H1 (cell line): ENCODE measurements around the gene LOXHD1. TPM values are rescaled to one million over a fixed set of nuclear protein-coding genes. Genes with fewer than 3 reads are reported as not detected.
A peak's percentile ranks its signal among the peaks of the same experiment; 100 is the strongest.

Experiments used
- CTCF ChIA-PET: fragments of 300-600 bp; sonication (Branson Sonifier 250); formaldehyde crosslinking; loops from one replicate; lab custom pipeline; 2021; ENCODE audit not compliant: partially characterized antibody; lab: Charles Lee
- POLR2A ChIA-PET: fragments of 300-600 bp; sonication (Branson Sonifier 250); formaldehyde crosslinking; loops from one replicate; lab custom pipeline; 2021; ENCODE audit warnings: inconsistent platforms; ENCODE audit not compliant: partially characterized antibody; lab: Charles Lee
- DNase-seq, 2 experiments: peaks; one replicate each; pipeline versions ENCODE4 v3.0.0 to v3.0.0-alpha.2; 2010 to 2022; ENCODE audit warnings: low spot score in 2 of 2, low read depth in 1 of 2, mixed read lengths in 1 of 2
- FAIRE-seq: peaks from 2 replicates; lab custom pipeline; 2011; peaks lifted over from hg19 to GRCh38; lab: Jason Lieb, UNC
- H2AFZ ChIP-seq: 2 replicates; pipeline ENCODE4 v1.8.1; 2012; ENCODE audit warnings: low read length, inconsistent platforms
- H2AK5ac ChIP-seq: 2 replicates; pipeline ENCODE4 v1.6.1; 2013; ENCODE audit warnings: low read depth, low read length
- H2BK120ac ChIP-seq: replicated peaks from 2 replicates; pipeline ENCODE3; 2013; ENCODE audit warnings: low read depth, low read length, inconsistent platforms
- H2BK12ac ChIP-seq: 2 replicates; pipeline ENCODE4 v1.6.1; 2013; ENCODE audit warnings: low read depth, low read length
- H2BK15ac ChIP-seq: 2 replicates; pipeline ENCODE4 v1.6.1; 2013; ENCODE audit warnings: low read length
- H2BK20ac ChIP-seq: 2 replicates; pipeline ENCODE4 v1.6.1; 2013; ENCODE audit warnings: low read length
- H2BK5ac ChIP-seq: 2 replicates; pipeline ENCODE4 v1.6.1; 2013; ENCODE audit warnings: low read depth, low read length
- H3K14ac ChIP-seq: 2 replicates; pipeline ENCODE4 v1.6.1; 2013; ENCODE audit warnings: inconsistent platforms; ENCODE audit not compliant: insufficient read length
- H3K18ac ChIP-seq: 2 replicates; pipeline ENCODE4 v1.6.1; 2013; ENCODE audit warnings: low read length; ENCODE audit errors: extremely low read depth
- H3K23ac ChIP-seq: 2 replicates; pipeline ENCODE4 v1.6.1; 2013; ENCODE audit warnings: inconsistent platforms; ENCODE audit not compliant: insufficient read length
- H3K23me2 ChIP-seq: 2 replicates; pipeline ENCODE4 v1.6.1; 2013; ENCODE audit warnings: low read depth, low read length
- H3K27ac ChIP-seq: 2 replicates; pipeline ENCODE4 v1.6.1; 2011; ENCODE audit warnings: low read depth, low read length, inconsistent platforms
- H3K27me3 ChIP-seq, 4 experiments: replicated peaks in 1 of 4; 1 replicate in 1 of 4; 2 replicates in 3 of 4; pipeline versions ENCODE4 v1.6.1 to v1.8.1; 2011 to 2013; ENCODE audit warnings: low read length in 3 of 4, mild to moderate bottlenecking in 3 of 4, inconsistent platforms in 2 of 4, mixed read lengths in 2 of 4, moderate library complexity in 1 of 4; ENCODE audit not compliant: control insufficient read depth in 3 of 4, insufficient read depth in 3 of 4; ENCODE audit errors: extremely low read depth in 1 of 4
- H3K36me3 ChIP-seq, 4 experiments: 2 replicates each; pipeline versions ENCODE4 v1.6.1 to v1.8.1; 2011 to 2013; ENCODE audit warnings: mild to moderate bottlenecking in 4 of 4, low read length in 3 of 4, moderate library complexity in 2 of 4, control low read depth in 1 of 4, inconsistent platforms in 1 of 4; ENCODE audit not compliant: insufficient read depth in 4 of 4, control insufficient read depth in 2 of 4
- H3K4ac ChIP-seq: replicated peaks from 2 replicates; pipeline ENCODE3; 2013; ENCODE audit warnings: low read length, low read depth, mixed read lengths, inconsistent platforms; ENCODE audit not compliant: insufficient read length
- H3K4me1 ChIP-seq, 4 experiments: replicated peaks in 1 of 4; 1 replicate in 1 of 4; 2 replicates in 3 of 4; pipeline versions ENCODE4 v1.6.1 to v1.8.1; 2011 to 2013; ENCODE audit warnings: low read length in 3 of 4, inconsistent platforms in 2 of 4, mixed read lengths in 1 of 4; ENCODE audit not compliant: insufficient read depth in 4 of 4, control insufficient read depth in 3 of 4
- H3K4me2 ChIP-seq, 2 experiments: 2 replicates each; pipeline versions ENCODE4 v1.6.1 to v1.8.1; 2011 to 2013; ENCODE audit warnings: low read depth in 2 of 2, low read length in 2 of 2, control low read depth in 1 of 2, inconsistent platforms in 1 of 2, mild to moderate bottlenecking in 1 of 2; ENCODE audit not compliant: insufficient read depth in 1 of 2
- H3K4me3 ChIP-seq, 4 experiments: fragments of 200-600, 300-600 bp in 1 of 4; sonication (generic), shearing (Covaris generic), sonication (Bioruptor Twin) in 1 of 4; 2 replicates each; pipeline versions ENCODE4 v1.5.1 to v1.8.1; 2011 to 2016; ENCODE audit warnings: low read length in 4 of 4, low read depth in 3 of 4, control low read depth in 2 of 4, inconsistent platforms in 2 of 4, mild to moderate bottlenecking in 2 of 4, mixed read lengths in 1 of 4, moderate library complexity in 1 of 4; ENCODE audit not compliant: insufficient read depth in 2 of 4; ENCODE audit errors: extremely low read depth in 1 of 4
- H3K56ac ChIP-seq: replicated peaks from 2 replicates; pipeline ENCODE3; 2013; ENCODE audit warnings: low read depth, mild to moderate bottlenecking, mixed read lengths, low read length, inconsistent platforms; ENCODE audit not compliant: insufficient read length
- H3K79me1 ChIP-seq: 2 replicates; pipeline ENCODE4 v1.6.1; 2013; ENCODE audit warnings: low read depth, low read length, control low read depth
- H3K79me2 ChIP-seq, 2 experiments: 2 replicates each; pipeline versions ENCODE4 v1.6.1 to v1.8.1; 2012 to 2013; ENCODE audit warnings: low read length in 2 of 2, mild to moderate bottlenecking in 2 of 2, inconsistent platforms in 1 of 2; ENCODE audit not compliant: insufficient read depth in 2 of 2, control insufficient read depth in 1 of 2
- H3K9ac ChIP-seq, 4 experiments: replicated peaks in 1 of 4; 1 replicate in 1 of 4; 2 replicates in 3 of 4; pipeline versions ENCODE4 v1.6.1 to v1.8.1; 2011 to 2013; ENCODE audit warnings: low read depth in 3 of 4, low read length in 3 of 4, control low read depth in 2 of 4, mild to moderate bottlenecking in 2 of 4, moderate library complexity in 2 of 4, inconsistent platforms in 1 of 4; ENCODE audit errors: extremely low read depth in 1 of 4
- H3K9me3 ChIP-seq, 2 experiments: 2 replicates each; pipeline versions ENCODE4 v1.6.1 to v1.8.1; 2012 to 2013; ENCODE audit warnings: mild to moderate bottlenecking in 2 of 2, moderate library complexity in 2 of 2, control low read depth in 1 of 2, inconsistent platforms in 1 of 2, low read depth in 1 of 2, low read length in 1 of 2, mixed read lengths in 1 of 2; ENCODE audit not compliant: insufficient read depth in 2 of 2
- H4K20me1 ChIP-seq, 2 experiments: replicated peaks in 1 of 2; 2 replicates each; pipeline versions ENCODE3 to v1.8.1; 2011 to 2013; ENCODE audit warnings: inconsistent platforms in 2 of 2, low read length in 2 of 2, mild to moderate bottlenecking in 1 of 2; ENCODE audit not compliant: insufficient read depth in 2 of 2, control insufficient read depth in 1 of 2
- H4K5ac ChIP-seq: 2 replicates; pipeline ENCODE4 v1.6.1; 2013; ENCODE audit warnings: low read length, low read depth, mixed read lengths, inconsistent platforms; ENCODE audit not compliant: insufficient read length
- H4K8ac ChIP-seq: 2 replicates; pipeline ENCODE4 v1.8.0; 2013; ENCODE audit warnings: mild to moderate bottlenecking, moderate library complexity, low read length, inconsistent platforms; ENCODE audit not compliant: insufficient read depth; ENCODE audit errors: extremely low read depth
- H4K91ac ChIP-seq: replicated peaks from 2 replicates; pipeline ENCODE3; 2013; ENCODE audit warnings: low read length, mixed read lengths, inconsistent platforms; ENCODE audit not compliant: insufficient read length
- ATF2 ChIP-seq: IDR thresholded peaks from 2 replicates; pipeline ENCODE4 v1.6.1; 2012; ENCODE audit warnings: low read length, inconsistent platforms
- CREB1 ChIP-seq: IDR thresholded peaks from 2 replicates; pipeline ENCODE4 v1.6.1; 2012; ENCODE audit warnings: inconsistent platforms
- EGR1 ChIP-seq: IDR thresholded peaks from 2 replicates; pipeline ENCODE4 v1.6.1; 2011; ENCODE audit warnings: low read depth, low read length, borderline replicate concordance
- GABPA ChIP-seq: IDR thresholded peaks from 2 replicates; pipeline ENCODE4 v1.6.1; 2011; ENCODE audit warnings: mild to moderate bottlenecking, low read length, moderate library complexity, borderline replicate concordance; ENCODE audit not compliant: insufficient read depth
- HDAC2 ChIP-seq, 2 experiments: fragments of 300-600 bp in 1 of 2; sonication (generic) in 1 of 2; IDR thresholded peaks; 2 replicates each; pipeline ENCODE4 v1.6.1; 2011 to 2012; ENCODE audit warnings: low read depth in 2 of 2, low read length in 2 of 2, mild to moderate bottlenecking in 2 of 2, moderate library complexity in 2 of 2, borderline replicate concordance in 1 of 2, inconsistent platforms in 1 of 2
- NANOG ChIP-seq: IDR thresholded peaks from 2 replicates; pipeline ENCODE4 v1.6.1; 2011; ENCODE audit warnings: low read length, low read depth, mild to moderate bottlenecking, inconsistent platforms; ENCODE audit not compliant: insufficient read depth, poor library complexity, severe bottlenecking
- SIX5 ChIP-seq: IDR thresholded peaks from 2 replicates; pipeline ENCODE4 v1.6.1; 2011; ENCODE audit warnings: mild to moderate bottlenecking, low read depth, low read length
- SP2 ChIP-seq: IDR thresholded peaks from 2 replicates; pipeline ENCODE4 v1.6.1; 2012; ENCODE audit warnings: mild to moderate bottlenecking, low read length, inconsistent platforms
- TCF12 ChIP-seq: IDR thresholded peaks from 2 replicates; pipeline ENCODE4 v1.6.1; 2011; ENCODE audit warnings: low read depth, mild to moderate bottlenecking, low read length
- ZNF274 ChIP-seq: IDR thresholded peaks from 2 replicates; pipeline ENCODE4 v1.7.0; 2012; ENCODE audit warnings: low read length, borderline replicate concordance; ENCODE audit errors: extremely low read depth
- WGBS, 2 experiments: shearing (Covaris generic) in 1 of 2; methylation state at CpG; one replicate each; pipeline versions ENCODE4 v1.1.6 to v1.1.7; 2013 to 2015; ENCODE audit warnings: low lambda C conversion rate in 2 of 2, mixed read lengths in 2 of 2, inconsistent platforms in 1 of 2, low coverage in 1 of 2, missing lambda C conversion rate in 1 of 2; ENCODE audit not compliant: insufficient replicate concordance in 2 of 2, insufficient coverage in 1 of 2, insufficient read length in 1 of 2; ENCODE audit errors: extremely low coverage in 1 of 2, missing lambda C conversion rate in 1 of 2; 5-methylcytosine and 5-hydroxymethylcytosine counted together
- polyA plus RNA-seq, 7 experiments: library from polyadenylated mRNA; depleted of rRNA in 3 of 7; stranded (reverse) in 5 of 7; unstranded in 2 of 7; fragments of >200 nt in 5 of 7; fragments of 200-250 nt in 2 of 7; gene quantifications; 1 replicate in 5 of 7; 2 replicates in 1 of 7; 4 replicates in 1 of 7; pipeline versions ENCODE4 v1.2.1 to v1.2.3, GENCODE V29; 2011 to 2013; ENCODE audit warnings: missing spikeins in 2 of 7, mixed read lengths in 2 of 7
- total RNA-seq: library from RNA; stranded (reverse); fragmentation: NEBNext Ultra II Directional; extraction: Animal tissue kit (Norgen Biotek cat#: 25700); gene quantifications from 2 replicates; pipeline ENCODE4 v1.2.1, GENCODE V29; 2021

Gene LOXHD1
- total and polyA plus RNA-seq, 2 of the 8 experiments (the other 6 are each of a cell fraction or from before 2014, with no cell fraction given) = 0.02 TPM; not detected in 1

GRCh38 chr18:46475390-46475752 is 181.6 kb downstream of the LOXHD1 start:
- FAIRE-seq (no peak), DNase-seq (no peak)
- H3K56ac ChIP-seq = no peak overlapping the region
- H3K9ac ChIP-seq = no peak overlapping the region; a peak in 1 of 7 replicates
- POLR2A ChIA-PET = interaction anchor here (1.1 kb wide), 1 partner anchor 259 kb away, joined by 3 read pairs; no protein-coding TSS in a partner anchor
- no peak overlapping the region for H2AFZ ChIP-seq
- H3K4ac ChIP-seq = peak overlapping the region; percentile 41
- peaks cover 2% of the 10 kb centered on the region; the same call in 1 of the 2 replicates for H3K79me1 ChIP-seq
- no peak overlapping the region for H4K5ac ChIP-seq
- no peaks in the 10 kb centered on the region for H3K79me2 ChIP-seq
- peaks cover 0 to 3% of the 10 kb centered on the region in 2 experiments for H4K20me1 ChIP-seq
- H2BK120ac ChIP-seq = no peak overlapping the region
- H2BK15ac ChIP-seq = peak overlapping the region; percentile 99
- CTCF ChIA-PET = interaction anchor here (1.3 to 3.3 kb wide), 3 partner anchors 42 to 194 kb away, joined by 3 to 13 read pairs (median 4); no protein-coding TSS in a partner anchor
- H4K8ac ChIP-seq = no peak overlapping the region
- H2AK5ac ChIP-seq = no peak overlapping the region
- no peak overlapping the region for H3K4me3 ChIP-seq
- WGBS, 2 experiments = 86% methylated on average over 4 of the region's 4 CpGs; no CpG with 5 or more reads in 1 of the 2 experiments
- H2BK5ac ChIP-seq = 0 out of 2 replicates have a peak overlapping the region, but pooled peaks have one; percentile 27
- H3K23me2 ChIP-seq = peaks cover 8% of the 10 kb centered on the region
- peaks cover 0 to 2% (median 0%) of the 10 kb centered on the region in 4 experiments; a peak in 3 of 7 replicates for H3K4me1 ChIP-seq
- H3K36me3 ChIP-seq = no peaks in the 10 kb centered on the region
- no peak overlapping the region for H3K4me2 ChIP-seq
- H3K23ac ChIP-seq = no peak overlapping the region
- peak overlapping the region; percentile 45; the same call in 1 of the 2 replicates for H2BK12ac ChIP-seq
- peak overlapping the region; percentile 11 for H4K91ac ChIP-seq
- TF ChIP-seq CREB1 (no peak), SP2 (no peak), ZNF274 (no peak), EGR1 (no peak), ATF2 (no peak), GABPA (no peak), NANOG (no peak), HDAC2 (IDR thresholded peaks at IDR 0.05; ENCODE audit: borderline replicate concordance in 1 of 2, low read depth in 2 of 2, low read length in 2 of 2) (no peak), SIX5 (no peak), TCF12 (no peak)
- no peak overlapping the region for H3K27ac ChIP-seq
- no peaks in the 10 kb centered on the region for H3K9me3 ChIP-seq
- H2BK20ac ChIP-seq = no peak overlapping the region
- H3K14ac ChIP-seq = no peak overlapping the region
- no peak overlapping the region for H3K18ac ChIP-seq
- H3K27me3 ChIP-seq = peaks cover 0 to 2% (median 0%) of the 10 kb centered on the region in 4 experiments; a peak in 1 of 7 replicates
